ENCODE data around the gene TMEM178B. TPM values are rescaled to one million over a fixed set of nuclear protein-coding genes. Genes with fewer than 3 reads are reported as not detected.

Gene TMEM178B
- polyA plus RNA-seq, 2 of the 4 experiments (the other 2 are of a cell fraction): 0.88 to 0.93 TPM

DNA sequence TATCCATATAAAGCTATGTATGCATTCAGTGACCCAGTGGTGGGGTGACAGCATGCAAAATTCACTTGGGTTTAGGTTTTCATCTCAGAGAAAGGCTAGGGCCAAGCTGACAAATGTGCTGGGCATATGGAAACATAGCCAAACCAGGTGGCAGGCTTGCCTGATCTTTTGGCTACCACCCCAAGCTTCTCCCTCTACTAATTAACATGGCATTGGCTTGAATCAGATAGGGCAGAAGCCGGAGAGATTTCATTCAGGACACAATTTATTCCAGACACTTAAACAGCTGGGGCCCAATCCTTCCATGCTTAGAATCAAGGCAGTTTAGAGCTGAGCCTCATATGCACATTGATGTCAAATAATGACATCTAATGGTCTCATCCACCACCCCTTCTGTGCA lies 381.9 kb downstream of the TMEM178B start (continued):
- TF ChIP-seq, protein P1, sequence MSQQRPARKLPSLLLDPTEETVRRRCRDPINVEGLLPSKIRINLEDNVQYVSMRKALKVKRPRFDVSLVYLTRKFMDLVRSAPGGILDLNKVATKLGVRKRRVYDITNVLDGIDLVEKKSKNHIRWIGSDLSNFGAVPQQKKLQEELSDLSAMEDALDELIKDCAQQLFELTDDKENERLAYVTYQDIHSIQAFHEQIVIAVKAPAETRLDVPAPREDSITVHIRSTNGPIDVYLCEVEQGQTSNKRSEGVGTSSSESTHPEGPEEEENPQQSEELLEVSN (IDR thresholded peaks at IDR 0.05; ENCODE audit: borderline replicate concordance, low read depth): no peak
- TF ChIP-seq HOXA7 (CRISPR knock-in tag; IDR thresholded peaks at IDR 0.05): no peak

DNA sequence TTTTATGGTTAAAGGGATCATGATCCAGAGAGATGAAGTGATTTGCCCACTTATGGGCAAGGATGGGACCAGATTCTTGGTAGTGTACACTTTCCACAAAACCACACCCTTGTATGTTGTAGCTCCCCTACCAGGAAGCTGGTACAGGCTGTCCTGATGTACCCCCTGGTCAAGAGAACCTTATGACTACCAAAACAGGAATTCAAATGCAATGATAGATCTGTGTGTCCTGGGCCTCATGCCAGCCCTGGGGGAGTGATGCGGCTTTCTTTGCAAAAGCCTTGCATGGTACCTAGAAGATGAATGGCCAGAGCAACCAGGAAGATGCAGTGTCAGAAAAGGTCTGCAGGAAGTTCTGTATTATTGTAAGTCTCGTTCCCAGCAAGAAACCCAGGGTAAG lies 382.4 kb downstream of the TMEM178B start:
- H3K4me1 ChIP-seq: no peaks in the 10 kb centered on the region
- no peak for ATAC-seq
- no peak for FAIRE-seq
- TF ChIP-seq RFX5 (IDR thresholded peaks at IDR 0.05) (no peak), CBX2 (IDR thresholded peaks at IDR 0.05; ENCODE audit: borderline replicate concordance, low read depth) (no peak), RAD21 (conservative IDR thresholded peaks at IDR 0.05 in 1 of 2, IDR thresholded peaks at IDR 0.05 in 1 of 2) (no peak), HEYL (CRISPR knock-in tag; IDR thresholded peaks at IDR 0.05) (no peak), TFCP2L1 (CRISPR knock-in tag; IDR thresholded peaks at IDR 0.05) (no peak), GATA3 (IDR thresholded peaks at IDR 0.05; ENCODE audit: borderline replicate concordance) (no peak), POLR2AphosphoS2 (conservative IDR thresholded peaks at IDR 0.05; ENCODE audit: low read length) (no peak), FOSL2 (IDR thresholded peaks at IDR 0.05) (no peak), FOSL2 (CRISPR knock-in tag; IDR thresholded peaks at IDR 0.05) (no peak)
- no peak overlapping the region; a peak in 1 of 6 replicates for H3K27ac ChIP-seq
- ChIA-PET CTCF (no interaction called here), POLR2A (no interaction called here)
- WGBS (ENCODE audit: missing lambda C conversion rate): 29% methylated on average over 2 of the region's 2 CpGs
- H3K9me3 ChIP-seq: no peaks in the 10 kb centered on the region
- peak overlapping the region; percentile 6; the same call in 1 of the 3 replicates for H3K4me2 ChIP-seq
- peak in 1 of 2 experiments; percentile 12 for DNase-seq (ENCODE audit: low read depth in 1 of 2, low spot score in 1 of 2)
- no peak overlapping the region for H3K4me3 ChIP-seq

DNA sequence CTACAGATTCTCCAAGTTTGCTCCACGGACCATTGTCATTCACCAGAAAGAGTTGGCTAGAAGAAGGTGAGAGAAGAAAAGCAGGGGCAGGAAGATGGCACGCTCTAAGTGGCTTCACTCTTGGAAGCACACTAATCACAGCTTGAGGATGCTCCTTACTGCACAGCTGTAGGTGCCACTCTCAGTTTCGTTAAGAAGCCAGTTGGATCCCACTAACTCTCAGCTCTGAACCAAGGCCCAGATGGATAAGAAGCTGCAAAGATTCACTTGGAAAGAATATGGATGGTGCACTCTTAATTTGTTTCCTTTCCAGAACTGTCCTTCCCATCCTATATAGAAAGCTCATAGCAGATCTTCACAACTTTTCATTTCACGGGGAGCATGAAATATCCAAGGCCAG lies 382.8 kb downstream of the TMEM178B start:
- FAIRE-seq (no peak), DNase-seq (ENCODE audit: low read depth in 1 of 2, low spot score in 1 of 2) (no peak), ATAC-seq (no peak)
- H3K9me3 ChIP-seq: no peaks in the 10 kb centered on the region
- ChIA-PET POLR2A (no interaction called here), CTCF (no interaction called here)
- H3K4me2 ChIP-seq: 0 out of 3 replicates have a peak overlapping the region, but pooled peaks have one; percentile 6
- H3K4me1 ChIP-seq: no peaks in the 10 kb centered on the region
- no peak for TF ChIP-seq CEBPB (IDR thresholded peaks at IDR 0.05)
- TF ChIP-seq NR3C1 (IDR thresholded peaks at IDR 0.05): no peak
- TF ChIP-seq HEYL (CRISPR knock-in tag; IDR thresholded peaks at IDR 0.05): no peak
- no peak for TF ChIP-seq GATA3 (IDR thresholded peaks at IDR 0.05; ENCODE audit: borderline replicate concordance)
- no peak for TF ChIP-seq CBX2 (IDR thresholded peaks at IDR 0.05; ENCODE audit: borderline replicate concordance, low read depth)
- TF ChIP-seq, protein P2, sequence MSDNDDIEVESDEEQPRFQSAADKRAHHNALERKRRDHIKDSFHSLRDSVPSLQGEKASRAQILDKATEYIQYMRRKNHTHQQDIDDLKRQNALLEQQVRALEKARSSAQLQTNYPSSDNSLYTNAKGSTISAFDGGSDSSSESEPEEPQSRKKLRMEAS (IDR thresholded peaks at IDR 0.05): no peak
- TF ChIP-seq SREBF2 (IDR thresholded peaks at IDR 0.05): no peak
- TF ChIP-seq TP53 (CRISPR knock-in tag; IDR thresholded peaks at IDR 0.05): no peak
- TF ChIP-seq EHMT2 (IDR thresholded peaks at IDR 0.05; ENCODE audit: low read depth): no peak
- TF ChIP-seq, protein P3, sequence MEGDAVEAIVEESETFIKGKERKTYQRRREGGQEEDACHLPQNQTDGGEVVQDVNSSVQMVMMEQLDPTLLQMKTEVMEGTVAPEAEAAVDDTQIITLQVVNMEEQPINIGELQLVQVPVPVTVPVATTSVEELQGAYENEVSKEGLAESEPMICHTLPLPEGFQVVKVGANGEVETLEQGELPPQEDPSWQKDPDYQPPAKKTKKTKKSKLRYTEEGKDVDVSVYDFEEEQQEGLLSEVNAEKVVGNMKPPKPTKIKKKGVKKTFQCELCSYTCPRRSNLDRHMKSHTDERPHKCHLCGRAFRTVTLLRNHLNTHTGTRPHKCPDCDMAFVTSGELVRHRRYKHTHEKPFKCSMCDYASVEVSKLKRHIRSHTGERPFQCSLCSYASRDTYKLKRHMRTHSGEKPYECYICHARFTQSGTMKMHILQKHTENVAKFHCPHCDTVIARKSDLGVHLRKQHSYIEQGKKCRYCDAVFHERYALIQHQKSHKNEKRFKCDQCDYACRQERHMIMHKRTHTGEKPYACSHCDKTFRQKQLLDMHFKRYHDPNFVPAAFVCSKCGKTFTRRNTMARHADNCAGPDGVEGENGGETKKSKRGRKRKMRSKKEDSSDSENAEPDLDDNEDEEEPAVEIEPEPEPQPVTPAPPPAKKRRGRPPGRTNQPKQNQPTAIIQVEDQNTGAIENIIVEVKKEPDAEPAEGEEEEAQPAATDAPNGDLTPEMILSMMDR (IDR thresholded peaks at IDR 0.05): no peak
- TF ChIP-seq MYC (IDR thresholded peaks at IDR 0.05; ENCODE audit: borderline replicate concordance, low read length): no peak
- TF ChIP-seq, protein P4, sequence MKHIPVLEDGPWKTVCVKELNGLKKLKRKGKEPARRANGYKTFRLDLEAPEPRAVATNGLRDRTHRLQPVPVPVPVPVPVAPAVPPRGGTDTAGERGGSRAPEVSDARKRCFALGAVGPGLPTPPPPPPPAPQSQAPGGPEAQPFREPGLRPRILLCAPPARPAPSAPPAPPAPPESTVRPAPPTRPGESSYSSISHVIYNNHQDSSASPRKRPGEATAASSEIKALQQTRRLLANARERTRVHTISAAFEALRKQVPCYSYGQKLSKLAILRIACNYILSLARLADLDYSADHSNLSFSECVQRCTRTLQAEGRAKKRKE (CRISPR knock-in tag; IDR thresholded peaks at IDR 0.05; ENCODE audit: low read depth): no peak
- TF ChIP-seq HOXB5 (CRISPR knock-in tag; IDR thresholded peaks at IDR 0.05): no peak
- TF ChIP-seq RCOR1 (IDR thresholded peaks at IDR 0.05; ENCODE audit: low read depth, low read length): no peak
- 21% methylated on average over 4 of the region's 4 CpGs for WGBS (ENCODE audit: missing lambda C conversion rate)
- no peak overlapping the region; a peak in 1 of 6 replicates for H3K27ac ChIP-seq
- no peak overlapping the region for H3K4me3 ChIP-seq

All from A549 (cell line).